ENCODE data around the gene PLOD3. TPM values are rescaled to one million over a fixed set of nuclear protein-coding genes. Genes with fewer than 3 reads are reported as not detected.

PLOD3 gene
- polyA plus RNA-seq, 1 donor, result 48.7 TPM

- DNase-seq, result no peak
These were observed 38.3 kb downstream of the PLOD3 start for GRCh38 chr7:101179117-101179516.

GRCh38 chr7:101177644-101178043 lies 39.7 kb downstream of the PLOD3 start:
- no peak for DNase-seq

- DNase-seq, result no peak
These were observed 41.7 kb downstream of the PLOD3 start for GRCh38 chr7:101175664-101176063.

GRCh38 chr7:101174322-101174854 lies 43.0 kb downstream of the PLOD3 start:
- DNase-seq, result no peak

GRCh38 chr7:101173752-101174244 lies 43.6 kb downstream of the PLOD3 start:
- no peak for DNase-seq

GRCh38 chr7:101172854-101173751 lies 44.3 kb downstream of the PLOD3 start:
- no peak for DNase-seq

- DNase-seq, result no peak
These were observed 45.2 kb downstream of the PLOD3 start for GRCh38 chr7:101172005-101172853.

GRCh38 chr7:101171442-101171837 lies 45.9 kb downstream of the PLOD3 start:
- no peak for DNase-seq

GRCh38 chr7:101170617-101171441 lies 46.6 kb downstream of the PLOD3 start:
- no peak for DNase-seq

GRCh38 chr7:101169838-101170551 lies 47.4 kb downstream of the PLOD3 start:
- DNase-seq, result no peak

- no peak for DNase-seq
These were observed 48.1 kb downstream of the PLOD3 start for GRCh38 chr7:101169110-101169837.

- DNase-seq, result no peak
These were observed 48.9 kb downstream of the PLOD3 start for GRCh38 chr7:101168412-101169049.

- no peak for DNase-seq
These were observed 49.6 kb downstream of the PLOD3 start for GRCh38 chr7:101167645-101168411.

GRCh38 chr7:101166909-101167644 lies 50.3 kb downstream of the PLOD3 start:
- no peak for DNase-seq

GRCh38 chr7:101166648-101166908 lies 50.8 kb downstream of the PLOD3 start:
- no peak for DNase-seq

GRCh38 chr7:101165958-101166647 lies 51.3 kb downstream of the PLOD3 start:
- DNase-seq, result no peak

- DNase-seq, result peak; percentile 92
These were observed 52.1 kb downstream of the PLOD3 start, which contains the start of gene VGF for GRCh38 chr7:101165075-101165957. Gene VGF, minus strand, starts transcription at chr7:101165569. Its CDS starts 726 bp downstream, at chr7:101164843.
